ENCODE results near the gene PCYT2.

DNA sequence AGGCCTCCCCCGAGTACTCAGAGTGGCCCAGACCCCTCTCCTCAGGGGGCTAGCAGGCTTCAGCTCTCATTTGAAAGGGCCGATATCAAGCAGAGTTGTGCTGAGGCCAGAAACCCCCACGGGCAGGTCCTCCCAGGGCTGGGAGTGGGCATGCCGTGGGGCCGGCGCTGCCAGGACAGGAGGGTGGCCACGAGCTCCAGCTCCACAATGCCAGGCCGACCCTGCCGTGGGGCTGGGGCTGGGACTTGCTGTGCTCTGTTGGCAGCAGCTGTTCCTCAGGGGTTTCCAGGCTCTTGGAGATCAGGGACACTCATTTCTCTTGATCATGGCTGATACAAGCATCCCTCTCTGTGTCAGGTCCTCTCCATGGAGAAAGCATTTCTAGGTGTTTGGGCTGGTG lies 12.3 kb downstream of the PCYT2 start:
- TF ChIP-seq CTCF (IDR thresholded peaks at IDR 0.05) = no peak
- TF ChIP-seq POLR2A (IDR thresholded peaks at IDR 0.05; ENCODE audit: low read depth) = no peak
- TF ChIP-seq POLR2AphosphoS5 (IDR thresholded peaks at IDR 0.05) = no peak

All from esophagus muscularis mucosa (tissue), 3 donors.